Measurements from ENCODE around the gene EHMT1.

- TF ChIP-seq CTCF (IDR thresholded peaks at IDR 0.05; ENCODE audit: control extremely low read depth in 1 of 3, insufficient read depth in 1 of 3, low read depth in 1 of 3, low read length in 3 of 3) = no peak
- TF ChIP-seq CBX5 (IDR thresholded peaks at IDR 0.05; ENCODE audit: low read depth, low read length) = no peak
- no peak for TF ChIP-seq SP1 (IDR thresholded peaks at IDR 0.05; ENCODE audit: low read depth, low read length)
- no peak for TF ChIP-seq SRF (IDR thresholded peaks at IDR 0.05; ENCODE audit: low read depth, low read length)
- TF ChIP-seq RFX5 (IDR thresholded peaks at IDR 0.05; ENCODE audit: borderline replicate concordance, low read depth, low read length) = no peak
- TF ChIP-seq EP300 (IDR thresholded peaks at IDR 0.05; ENCODE audit: borderline replicate concordance in 1 of 2, low read depth in 2 of 2, low read length in 2 of 2) = no peak
- TF ChIP-seq GTF2F1 (IDR thresholded peaks at IDR 0.05; ENCODE audit: borderline replicate concordance, low read depth, low read length) = no peak
- TF ChIP-seq CEBPB (IDR thresholded peaks at IDR 0.05; ENCODE audit: low read depth, low read length) = no peak
- no peak for TF ChIP-seq JUND (IDR thresholded peaks at IDR 0.05; ENCODE audit: low read length)
Observed at GRCh38 chr9:137734181-137734580, 115.4 kb downstream of the EHMT1 start.

Data from H1 (cell line).